Prostate gland (tissue), 2 donors: ENCODE results near the gene SERPINE2.

ENCODE experiments used
- CTCF ChIP-seq, 4 experiments: fragments of 200-600 bp in 2 of 4; fragments of 450-650 bp in 2 of 4; sonication (generic) in 2 of 4; IDR thresholded peaks; 1 replicate in 3 of 4; 2 replicates in 1 of 4; pipeline ENCODE4 v1.5.1; 2016 to 2019; ENCODE audit warnings: antibody characterized with exemption in 4 of 4, mild to moderate bottlenecking in 2 of 4, moderate library complexity in 2 of 4
- POLR2A ChIP-seq: fragments of 450-650 bp; IDR thresholded peaks from one replicate; pipeline ENCODE4 v1.6.1; 2016; ENCODE audit warnings: antibody characterized with exemption, mild to moderate bottlenecking
- POLR2AphosphoS5 ChIP-seq: sonication (generic); formaldehyde crosslinking; IDR thresholded peaks from one replicate; pipeline ENCODE4 v1.6.1; 2017; ENCODE audit warnings: antibody characterized with exemption

GRCh38 chr2:223941579-223942277 is 97.4 kb downstream of the SERPINE2 start:
- TF ChIP-seq CTCF (IDR thresholded peaks at IDR 0.05): no peak
- TF ChIP-seq POLR2A: no peak
- TF ChIP-seq POLR2AphosphoS5: no peak
